GM13977 (cell line): ENCODE results near the gene PCDH9.
"Not testable (repeated sequence)": the region's sequence is repeated elsewhere in the genome, so short reads cannot be mapped to it uniquely, and the experiment has no call there.

Experiments used
- DNase-seq: peaks from one replicate; pipeline ENCODE4 v3.0.0; 2012; ENCODE audit warnings: low spot score
- in situ Hi-C: fragments of 300-500 bp; cut with MboI; formaldehyde crosslinking; loops from one replicate; pipeline ENCODE4 v1.12.0; 2022; ENCODE audit warnings: low sequenced_read_pairs, low pct_unique_long_range_greater_than_20kb, mixed read lengths, inconsistent platforms; ENCODE audit not compliant: unreplicated experiment
- TF ChIP-seq, protein P1 (sequence below): IDR thresholded peaks from 2 replicates; pipeline ENCODE4 v1.5.1; 2012; ENCODE audit warnings: mild to moderate bottlenecking, control low read depth; ENCODE audit not compliant: insufficient read depth; ENCODE audit errors: extremely low read depth, missing control alignments

The PCDH9 gene

DNA sequence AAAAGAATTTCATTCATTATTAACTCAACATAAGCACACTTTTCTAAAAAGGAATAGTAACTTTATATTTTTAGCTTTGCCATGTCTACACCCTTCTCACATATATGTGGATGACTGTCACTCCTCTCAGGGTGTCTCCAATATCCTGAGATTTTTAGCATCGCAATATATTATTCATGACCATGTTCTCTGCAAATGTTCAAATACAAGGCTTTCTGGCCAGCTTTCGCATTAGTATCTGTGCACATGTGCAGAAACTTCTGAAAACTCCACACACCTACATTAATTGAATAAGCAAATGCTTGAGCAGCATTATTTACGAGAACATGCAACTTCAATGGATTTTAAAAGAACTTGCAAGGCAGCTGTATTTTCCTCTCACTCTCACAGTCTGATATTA is 334.8 kb downstream of the PCDH9 start:
- TF ChIP-seq, protein P1, sequence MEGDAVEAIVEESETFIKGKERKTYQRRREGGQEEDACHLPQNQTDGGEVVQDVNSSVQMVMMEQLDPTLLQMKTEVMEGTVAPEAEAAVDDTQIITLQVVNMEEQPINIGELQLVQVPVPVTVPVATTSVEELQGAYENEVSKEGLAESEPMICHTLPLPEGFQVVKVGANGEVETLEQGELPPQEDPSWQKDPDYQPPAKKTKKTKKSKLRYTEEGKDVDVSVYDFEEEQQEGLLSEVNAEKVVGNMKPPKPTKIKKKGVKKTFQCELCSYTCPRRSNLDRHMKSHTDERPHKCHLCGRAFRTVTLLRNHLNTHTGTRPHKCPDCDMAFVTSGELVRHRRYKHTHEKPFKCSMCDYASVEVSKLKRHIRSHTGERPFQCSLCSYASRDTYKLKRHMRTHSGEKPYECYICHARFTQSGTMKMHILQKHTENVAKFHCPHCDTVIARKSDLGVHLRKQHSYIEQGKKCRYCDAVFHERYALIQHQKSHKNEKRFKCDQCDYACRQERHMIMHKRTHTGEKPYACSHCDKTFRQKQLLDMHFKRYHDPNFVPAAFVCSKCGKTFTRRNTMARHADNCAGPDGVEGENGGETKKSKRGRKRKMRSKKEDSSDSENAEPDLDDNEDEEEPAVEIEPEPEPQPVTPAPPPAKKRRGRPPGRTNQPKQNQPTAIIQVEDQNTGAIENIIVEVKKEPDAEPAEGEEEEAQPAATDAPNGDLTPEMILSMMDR = no peak
- in situ Hi-C loops = no loop called here
- DNase-seq = no peak

DNA sequence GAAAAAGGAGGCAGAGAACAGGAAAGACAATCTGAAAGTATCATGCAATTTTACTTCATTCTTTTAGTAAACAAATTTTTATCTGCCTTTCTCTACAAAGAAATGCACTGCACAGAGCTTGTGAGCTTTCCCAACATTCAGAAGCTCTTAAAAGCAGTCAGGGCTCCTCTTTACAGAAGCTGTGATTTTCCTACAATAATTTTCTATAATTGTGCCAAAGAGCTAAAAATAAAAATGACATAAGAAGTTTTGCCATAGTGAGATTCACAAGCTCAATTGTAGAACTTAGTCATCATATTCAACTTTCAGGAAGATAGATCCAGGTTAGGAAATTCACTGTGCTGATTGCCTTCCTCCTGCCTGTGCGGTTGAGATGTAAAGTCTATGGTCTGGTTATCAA is 341.4 kb downstream of the PCDH9 start:
- in situ Hi-C loops = no loop called here
- no peak for DNase-seq
- TF ChIP-seq, protein P1 = no peak

DNA sequence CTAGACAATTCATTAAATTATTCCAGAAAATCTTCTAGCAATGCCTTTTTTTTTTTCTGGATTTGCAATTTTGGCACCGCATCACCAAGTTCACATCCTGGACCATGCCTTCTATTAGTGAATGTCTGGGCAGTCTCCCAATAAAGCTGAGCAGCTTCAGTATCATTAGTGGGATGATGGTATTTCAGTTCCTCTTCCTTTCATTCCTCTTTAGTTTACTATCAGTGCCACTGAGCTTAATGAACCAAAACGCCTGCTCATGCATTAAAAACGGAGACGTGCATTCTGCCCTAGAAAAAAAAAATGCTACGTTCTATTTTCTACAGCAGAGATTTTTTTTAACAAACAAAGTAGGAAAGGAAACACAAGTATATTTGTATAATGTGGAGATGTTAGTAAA is 343.0 kb downstream of the PCDH9 start:
- in situ Hi-C loops = no loop called here
- no peak for DNase-seq
- TF ChIP-seq, protein P1 = no peak

DNA sequence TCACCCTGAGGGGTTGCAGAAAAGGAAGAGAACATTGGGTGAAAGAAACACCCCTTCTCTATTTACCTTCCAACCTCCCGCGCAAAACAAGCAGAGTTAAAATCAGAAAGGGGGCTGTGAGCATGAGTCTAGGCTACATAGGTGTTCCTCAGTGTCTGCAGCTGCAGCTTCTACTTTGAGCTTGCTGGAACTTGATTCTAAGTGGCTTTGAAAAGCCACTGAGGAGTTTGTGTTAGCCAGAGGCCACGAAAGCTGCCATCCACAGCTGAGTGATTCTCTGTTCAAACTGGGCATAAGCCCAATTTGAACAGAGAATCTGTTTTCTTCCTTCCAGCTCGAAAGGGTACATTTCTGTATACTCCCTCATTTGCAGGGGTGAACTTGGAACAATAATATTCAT is 343.9 kb downstream of the PCDH9 start:
- in situ Hi-C loops = no loop called here
- no peak for DNase-seq
- TF ChIP-seq, protein P1 = no peak

DNA sequence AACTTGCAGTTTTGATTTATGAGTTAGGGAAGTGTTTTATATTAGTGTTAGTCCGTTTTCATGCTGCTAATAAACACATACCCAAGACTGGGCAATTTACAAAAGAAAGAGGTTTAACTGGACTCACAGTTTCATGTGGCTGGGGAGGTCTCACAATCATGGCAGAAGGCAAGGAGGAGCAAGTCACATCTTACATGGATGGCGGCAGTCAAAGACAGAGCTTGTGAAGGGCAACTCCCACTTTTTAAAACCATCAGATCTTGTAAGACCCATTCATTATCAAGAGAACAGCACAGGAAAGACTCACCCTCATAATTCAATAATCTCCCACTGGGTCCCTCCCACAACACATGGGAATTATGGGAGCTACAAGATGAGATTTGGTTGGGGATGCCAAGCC is 349.0 kb downstream of the PCDH9 start:
- DNase-seq, in situ Hi-C loops: not testable (repeated sequence)

DNA sequence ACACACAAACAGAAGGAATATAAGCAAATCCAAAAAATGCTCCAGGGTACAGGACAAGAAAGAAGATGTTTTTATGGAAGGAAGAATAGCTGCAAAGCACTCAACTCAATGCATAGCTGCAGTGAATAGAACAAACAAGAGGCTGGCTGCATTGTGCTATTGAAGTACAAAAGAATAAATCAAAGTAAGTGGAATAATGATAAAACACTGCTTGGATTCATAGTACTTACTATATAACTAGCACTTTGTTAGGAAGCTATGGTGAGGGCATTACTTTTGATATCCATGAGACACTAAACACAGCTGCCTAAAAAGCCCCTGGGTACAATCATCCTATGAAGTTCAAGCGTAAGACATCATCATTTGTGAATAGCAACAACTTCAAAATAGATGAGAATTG is 350.1 kb downstream of the PCDH9 start:
- TF ChIP-seq, protein P1 = no peak
- DNase-seq = no peak
- in situ Hi-C loops = no loop called here

DNA sequence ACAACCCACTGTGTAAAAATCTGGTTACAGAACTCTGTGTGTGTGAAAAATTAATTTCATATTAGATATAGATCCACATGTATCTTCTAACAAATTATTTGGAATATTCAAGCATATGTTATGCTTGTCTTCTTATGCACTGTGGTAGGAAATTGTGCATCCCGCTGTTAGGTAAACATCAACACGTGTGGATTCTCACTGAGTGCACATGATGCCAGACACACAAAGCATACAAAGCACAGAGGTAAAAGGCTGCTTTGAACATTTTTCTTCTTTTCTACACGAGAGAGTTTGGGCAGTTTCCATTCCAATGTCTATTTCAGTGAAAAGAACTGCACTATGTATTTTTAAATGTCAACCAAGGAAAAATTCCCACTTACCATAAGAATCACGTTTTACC is 354.9 kb downstream of the PCDH9 start:
- TF ChIP-seq, protein P1 = no peak
- in situ Hi-C loops = no loop called here
- DNase-seq = no peak

DNA sequence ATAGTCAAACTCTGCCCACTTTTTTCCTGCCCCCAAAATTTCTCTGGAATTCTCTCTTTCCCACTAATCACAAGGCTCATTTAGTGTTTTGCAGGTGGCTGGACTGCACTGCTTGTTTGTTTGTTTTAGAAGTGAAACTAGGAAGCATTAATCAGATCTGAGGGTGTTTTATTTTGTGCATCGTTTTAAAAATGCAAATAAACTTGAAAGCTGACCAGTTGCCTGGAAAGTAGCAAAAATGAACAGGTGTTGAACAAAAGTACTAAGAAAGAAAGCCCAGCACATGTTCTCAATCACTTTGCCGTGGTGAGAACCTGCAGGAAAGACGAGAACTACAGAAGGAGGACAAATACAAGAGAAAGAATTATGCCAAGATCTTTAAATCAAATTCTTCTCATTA is 365.5 kb downstream of the PCDH9 start:
- TF ChIP-seq, protein P1 = no peak
- in situ Hi-C loops = no loop called here
- no peak for DNase-seq
